Measurements from ENCODE around the gene PYURF. TPM values are rescaled to one million over a fixed set of nuclear protein-coding genes. Genes with fewer than 3 reads are reported as not detected.

Gene PYURF
- polyA plus RNA-seq, 1 of the 3 experiments (the other 2 are of a cell fraction): 52.0 TPM

DNA sequence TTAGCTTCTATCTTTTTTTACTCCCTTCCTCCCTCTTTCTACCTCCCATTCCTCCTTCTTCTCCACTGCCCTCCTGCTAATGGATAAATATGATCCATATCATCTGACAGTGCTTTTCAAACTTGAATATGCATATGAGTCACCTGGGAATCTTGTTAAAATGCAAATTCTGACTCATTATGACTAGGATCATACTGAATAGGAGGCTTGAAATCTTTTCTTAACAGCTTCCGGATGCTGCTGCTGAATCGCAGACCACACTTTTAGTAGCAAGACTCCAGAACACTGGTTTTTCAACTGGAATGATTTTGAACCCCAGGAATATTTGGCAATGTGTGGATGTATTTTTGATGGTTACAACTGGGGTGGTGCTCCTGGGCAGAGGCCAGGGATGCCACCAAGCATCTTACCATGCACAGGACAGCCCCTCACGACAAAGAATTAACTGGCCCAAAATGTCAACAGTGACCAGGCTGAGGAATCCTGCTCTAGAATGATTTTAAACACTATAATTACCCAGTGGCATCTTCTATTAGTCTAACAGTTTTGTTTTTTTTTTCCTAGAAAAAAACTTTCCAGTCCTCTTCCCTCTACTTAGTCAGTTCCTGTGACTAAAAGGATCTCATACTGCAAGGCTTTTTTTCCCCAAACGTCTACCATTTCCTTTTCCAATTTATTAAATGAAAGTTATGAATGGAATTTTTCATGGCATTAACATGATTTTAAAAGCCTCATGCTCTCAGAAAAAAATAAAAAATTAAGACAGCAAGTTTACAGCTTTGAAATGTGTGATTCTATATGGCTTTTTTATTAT lies 10.6 kb upstream of the PYURF start:
- peaks cover 0 to 11% of the 10 kb centered on the region in 2 experiments; a peak in 2 of 4 replicates for H3K4me1 ChIP-seq (ENCODE audit: control insufficient read depth in 1 of 2, insufficient read depth in 2 of 2, low read depth in 1 of 2, low read length in 1 of 2)
- peak overlapping the region; percentile 17 to 46; a peak in 2 of 4 replicates for H3K4me3 ChIP-seq (ENCODE audit: low read depth in 2 of 2, low read length in 1 of 2)
- DNase-seq: no peak
- peak overlapping the region; percentile 80 for H3K9ac ChIP-seq
- H3K27me3 ChIP-seq (ENCODE audit: insufficient read depth): no peaks in the 10 kb centered on the region
- H3K27ac ChIP-seq (ENCODE audit: low read depth in 2 of 2, low read length in 1 of 2): peak overlapping the region; percentile 62 to 100; a peak in 3 of 4 replicates
- H3K4me2 ChIP-seq: peak overlapping the region; percentile 69
- WGBS (ENCODE audit: low lambda C conversion rate): 11% methylated on average over 4 of the region's 4 CpGs
- H2AFZ ChIP-seq (ENCODE audit: low read depth): peak overlapping the region; percentile 15; the same call in 1 of the 2 replicates
- H4K20me1 ChIP-seq (ENCODE audit: insufficient read depth): no peaks in the 10 kb centered on the region
- H3F3A ChIP-seq (replicated peaks; ENCODE audit: insufficient read depth): peaks cover 41% of the 10 kb centered on the region
- H3K79me2 ChIP-seq (ENCODE audit: insufficient read depth): peaks cover 29% of the 10 kb centered on the region
- CTCF ChIA-PET: interaction anchor here (1.2 to 1.7 kb wide), 2 partner anchors 7 to 125 kb away, joined by 6 to 11 read pairs; no protein-coding TSS in a partner anchor
- no peaks in the 10 kb centered on the region for H3K36me3 ChIP-seq (replicated peaks in 1 of 2; ENCODE audit: control insufficient read depth in 1 of 2, insufficient read depth in 2 of 2, low read length in 1 of 2)
- H3K9me2 ChIP-seq: no peaks in the 10 kb centered on the region
- POLR2A ChIA-PET: no interaction called here
- no peaks in the 10 kb centered on the region for H3K9me3 ChIP-seq
- TF ChIP-seq PBX3 (IDR thresholded peaks at IDR 0.05) (peak; percentile 64), POLR2AphosphoS5 (IDR thresholded peaks at IDR 0.05; ENCODE audit: low read depth, low read length) (peak; percentile 40; the same call in 1 of the 2 replicates), RCOR1 (IDR thresholded peaks at IDR 0.05; ENCODE audit: low read length) (no peak), TAF1 (IDR thresholded peaks at IDR 0.05; ENCODE audit: borderline replicate concordance, low read depth, low read length) (0 out of 2 replicates have a peak, but pooled peaks have one; percentile 37), NFIC (IDR thresholded peaks at IDR 0.05; ENCODE audit: borderline replicate concordance) (peak; percentile 68), CHD2 (IDR thresholded peaks at IDR 0.05; ENCODE audit: low read length, partially characterized antibody) (no peak), RAD21 (IDR thresholded peaks at IDR 0.05; ENCODE audit: low read length) (no peak), FOXM1 (IDR thresholded peaks at IDR 0.05; ENCODE audit: low read depth) (peak; percentile 55; the same call in 1 of the 2 replicates), TCF12 (IDR thresholded peaks at IDR 0.05) (peak; percentile 70), CTCF (IDR thresholded peaks at IDR 0.05) (no peak), SIN3A (IDR thresholded peaks at IDR 0.05; ENCODE audit: borderline replicate concordance, low read depth, low read length) (no peak), FOXJ3 (CRISPR knock-in tag; IDR thresholded peaks at IDR 0.05) (no peak), FOSL2 (IDR thresholded peaks at IDR 0.05; ENCODE audit: borderline replicate concordance, low read depth) (peak; percentile 98), GATA2 (CRISPR knock-in tag; IDR thresholded peaks at IDR 0.05) (no peak), JUND (IDR thresholded peaks at IDR 0.05) (peak; percentile 91), SMC3 (IDR thresholded peaks at IDR 0.05; ENCODE audit: low read depth, low read length) (no peak), MEF2A (IDR thresholded peaks at IDR 0.05; ENCODE audit: borderline replicate concordance, low read depth) (no peak), MXI1 (IDR thresholded peaks at IDR 0.05; ENCODE audit: low read depth, low read length) (no peak), MAX (IDR thresholded peaks at IDR 0.05; ENCODE audit: low read depth) (0 out of 2 replicates have a peak, but pooled peaks have one; percentile 37), YY1 (IDR thresholded peaks at IDR 0.05; ENCODE audit: low read depth) (peak; percentile 36; the same call in 1 of the 2 replicates), EZH2phosphoT487 (IDR thresholded peaks at IDR 0.05; ENCODE audit: borderline replicate concordance, low read depth) (no peak), IRF3 (IDR thresholded peaks at IDR 0.05; ENCODE audit: low read depth, low read length) (no peak), RXRA (IDR thresholded peaks at IDR 0.05; ENCODE audit: borderline replicate concordance, low read depth) (peak; percentile 51; the same call in 1 of the 2 replicates), RFX5 (IDR thresholded peaks at IDR 0.05; ENCODE audit: low read length) (no peak), GABPA (IDR thresholded peaks at IDR 0.05; ENCODE audit: low read depth) (0 out of 2 replicates have a peak, but pooled peaks have one; percentile 13)
- TF ChIP-seq, protein P1, sequence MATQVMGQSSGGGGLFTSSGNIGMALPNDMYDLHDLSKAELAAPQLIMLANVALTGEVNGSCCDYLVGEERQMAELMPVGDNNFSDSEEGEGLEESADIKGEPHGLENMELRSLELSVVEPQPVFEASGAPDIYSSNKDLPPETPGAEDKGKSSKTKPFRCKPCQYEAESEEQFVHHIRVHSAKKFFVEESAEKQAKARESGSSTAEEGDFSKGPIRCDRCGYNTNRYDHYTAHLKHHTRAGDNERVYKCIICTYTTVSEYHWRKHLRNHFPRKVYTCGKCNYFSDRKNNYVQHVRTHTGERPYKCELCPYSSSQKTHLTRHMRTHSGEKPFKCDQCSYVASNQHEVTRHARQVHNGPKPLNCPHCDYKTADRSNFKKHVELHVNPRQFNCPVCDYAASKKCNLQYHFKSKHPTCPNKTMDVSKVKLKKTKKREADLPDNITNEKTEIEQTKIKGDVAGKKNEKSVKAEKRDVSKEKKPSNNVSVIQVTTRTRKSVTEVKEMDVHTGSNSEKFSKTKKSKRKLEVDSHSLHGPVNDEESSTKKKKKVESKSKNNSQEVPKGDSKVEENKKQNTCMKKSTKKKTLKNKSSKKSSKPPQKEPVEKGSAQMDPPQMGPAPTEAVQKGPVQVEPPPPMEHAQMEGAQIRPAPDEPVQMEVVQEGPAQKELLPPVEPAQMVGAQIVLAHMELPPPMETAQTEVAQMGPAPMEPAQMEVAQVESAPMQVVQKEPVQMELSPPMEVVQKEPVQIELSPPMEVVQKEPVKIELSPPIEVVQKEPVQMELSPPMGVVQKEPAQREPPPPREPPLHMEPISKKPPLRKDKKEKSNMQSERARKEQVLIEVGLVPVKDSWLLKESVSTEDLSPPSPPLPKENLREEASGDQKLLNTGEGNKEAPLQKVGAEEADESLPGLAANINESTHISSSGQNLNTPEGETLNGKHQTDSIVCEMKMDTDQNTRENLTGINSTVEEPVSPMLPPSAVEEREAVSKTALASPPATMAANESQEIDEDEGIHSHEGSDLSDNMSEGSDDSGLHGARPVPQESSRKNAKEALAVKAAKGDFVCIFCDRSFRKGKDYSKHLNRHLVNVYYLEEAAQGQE (IDR thresholded peaks at IDR 0.05; ENCODE audit: low read depth, low read length): no peak

Data from SK-N-SH (cell line).